HG03175 (cell line): ENCODE results near the gene GDF11.
A peak's percentile ranks its signal among the peaks of the same experiment; 100 is the strongest.
"Not testable (repeated sequence)": the region's sequence is repeated elsewhere in the genome, so short reads cannot be mapped to it uniquely, and the experiment has no call there.

Experiments used
- ATAC-seq: cut with Tn5 transposase; IDR thresholded peaks from one replicate; pipeline ENCODE4 v1.9.1; 2021; ENCODE audit warnings: mild to moderate bottlenecking, moderate library complexity; ENCODE audit not compliant: unreplicated experiment

Gene GDF11

DNA sequence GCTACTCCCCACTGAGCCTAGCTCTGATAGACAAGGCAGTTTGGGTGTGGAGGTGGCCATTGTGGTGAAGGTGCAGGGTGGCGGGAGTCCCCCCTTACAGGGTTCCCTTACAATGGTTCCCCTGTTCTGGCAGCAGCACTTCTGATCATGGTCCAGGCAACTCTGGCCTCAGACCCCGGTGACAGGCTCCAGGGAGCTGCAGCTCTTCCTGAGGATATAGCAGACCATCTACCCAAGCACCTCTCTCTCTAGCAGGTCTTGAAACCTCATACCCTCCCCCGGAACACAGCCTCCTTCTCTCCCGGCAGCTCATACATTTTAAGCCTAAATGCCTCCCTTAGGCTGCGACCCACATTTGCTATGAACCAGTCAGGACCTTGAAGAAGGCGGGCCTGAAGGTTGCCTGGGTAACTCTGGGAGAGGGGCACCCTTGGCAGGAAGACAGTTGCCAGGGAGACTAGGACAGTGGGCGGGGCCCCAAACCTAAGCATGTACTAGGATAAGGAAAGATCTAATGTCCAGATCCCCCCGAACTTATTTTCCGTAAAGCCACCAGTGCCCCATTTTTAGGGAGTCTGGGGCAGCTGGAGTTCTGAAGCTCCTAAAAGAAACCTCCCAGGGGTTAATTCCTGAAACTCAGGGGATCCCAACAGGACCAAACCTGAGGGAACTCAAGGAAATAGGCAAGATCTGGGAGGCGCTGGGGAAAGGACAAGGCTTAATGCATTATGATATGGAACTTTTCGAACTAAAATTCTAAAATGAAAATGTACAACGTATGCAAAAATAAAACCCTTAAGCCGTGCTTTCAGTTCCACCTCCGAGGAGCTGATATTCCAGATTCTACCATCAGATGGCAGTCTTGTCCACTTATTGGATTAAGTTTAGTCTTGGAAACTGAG is 4.5 kb upstream of the GDF11 start:
- ATAC-seq, result peak; percentile 87

DNA sequence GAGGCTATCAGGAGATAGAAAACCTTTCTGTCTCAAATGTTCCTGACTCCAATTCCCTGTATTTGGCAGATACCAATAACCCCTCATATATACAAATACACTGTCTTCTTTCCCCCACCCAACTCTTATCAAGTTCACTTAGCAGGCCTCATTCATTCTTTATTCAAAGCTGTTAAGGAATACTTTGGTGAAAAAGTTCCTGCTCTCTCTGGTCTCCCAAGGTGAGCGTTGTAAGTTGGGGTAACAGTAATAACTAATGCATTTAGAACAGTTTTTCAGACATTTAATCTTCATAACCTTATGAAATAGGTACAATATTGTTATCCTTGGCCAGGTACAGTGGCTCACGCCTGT is 3.9 kb upstream of the GDF11 start:
- ATAC-seq, result no peak

DNA sequence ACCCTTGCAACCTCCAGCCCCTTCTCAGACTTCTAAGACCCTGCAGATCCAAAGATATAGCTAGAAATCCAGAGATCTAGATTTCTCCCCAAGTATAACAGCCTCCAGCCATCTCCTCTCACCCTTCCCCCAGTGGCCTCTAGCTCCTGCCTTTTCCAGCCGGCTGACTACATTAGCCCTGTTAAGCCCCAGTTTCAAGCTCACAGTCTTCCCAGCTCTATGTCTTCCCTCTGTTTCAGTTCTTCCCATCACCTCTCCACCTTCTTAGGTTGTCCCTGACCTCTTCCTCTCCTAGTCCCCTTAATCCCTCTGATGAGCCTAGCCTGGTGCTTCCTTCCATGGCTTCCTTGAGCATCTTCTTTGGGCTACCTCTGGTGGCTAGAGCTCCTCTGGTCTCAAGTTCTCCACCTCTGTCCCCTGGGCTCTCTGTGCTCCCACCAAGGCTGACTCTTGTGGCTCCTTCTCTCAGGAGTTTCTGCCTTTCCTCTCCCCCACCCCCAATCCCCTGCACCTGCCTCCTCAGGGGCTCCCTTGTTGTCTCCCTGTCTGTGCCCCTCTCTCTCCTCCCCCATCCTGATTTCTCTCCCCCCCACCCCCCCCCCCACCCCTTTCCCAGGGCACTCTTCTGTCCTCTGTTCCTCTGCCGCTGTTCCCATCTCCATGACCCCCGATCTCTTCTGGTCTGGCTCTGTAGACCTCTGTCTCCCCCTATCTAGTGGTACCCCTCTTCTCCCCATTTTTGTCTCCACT is 816 bp upstream of the GDF11 start:
- ATAC-seq, result no peak

DNA sequence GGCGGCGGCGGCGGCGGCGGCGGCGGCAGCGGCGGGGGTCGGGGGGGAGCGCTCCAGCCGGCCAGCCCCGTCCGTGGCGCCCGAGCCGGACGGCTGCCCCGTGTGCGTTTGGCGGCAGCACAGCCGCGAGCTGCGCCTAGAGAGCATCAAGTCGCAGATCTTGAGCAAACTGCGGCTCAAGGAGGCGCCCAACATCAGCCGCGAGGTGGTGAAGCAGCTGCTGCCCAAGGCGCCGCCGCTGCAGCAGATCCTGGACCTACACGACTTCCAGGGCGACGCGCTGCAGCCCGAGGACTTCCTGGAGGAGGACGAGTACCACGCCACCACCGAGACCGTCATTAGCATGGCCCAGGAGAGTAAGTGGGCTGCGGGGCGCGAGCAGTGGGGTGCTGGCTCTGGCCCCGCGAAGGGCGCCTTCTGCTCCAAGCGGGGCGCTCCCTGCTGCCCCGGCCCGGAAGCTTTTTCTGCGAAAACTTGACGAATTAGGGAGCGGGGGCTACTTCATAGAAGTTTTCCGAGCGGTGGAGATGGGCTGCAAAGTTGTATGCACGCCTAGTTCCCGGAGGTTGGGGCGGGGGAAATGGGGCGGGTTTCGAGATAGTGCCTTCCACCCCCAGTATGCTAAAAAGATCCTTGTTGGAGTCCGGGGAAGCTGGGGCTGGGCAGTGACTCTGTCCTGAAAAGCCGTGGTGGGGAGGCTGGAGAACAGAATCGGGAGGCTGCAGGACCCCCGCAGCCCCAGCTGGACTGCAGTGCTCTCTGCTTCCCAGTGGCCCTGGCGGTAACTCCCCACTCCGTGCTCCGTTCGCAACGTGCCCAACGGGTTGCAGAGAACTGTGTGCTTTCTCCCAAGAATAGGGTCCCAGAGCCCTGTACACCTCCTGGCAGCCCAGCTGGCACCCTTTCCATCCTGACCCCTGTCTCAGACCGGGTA is 751 bp downstream of the GDF11 start:
- peak; percentile 50 for ATAC-seq

DNA sequence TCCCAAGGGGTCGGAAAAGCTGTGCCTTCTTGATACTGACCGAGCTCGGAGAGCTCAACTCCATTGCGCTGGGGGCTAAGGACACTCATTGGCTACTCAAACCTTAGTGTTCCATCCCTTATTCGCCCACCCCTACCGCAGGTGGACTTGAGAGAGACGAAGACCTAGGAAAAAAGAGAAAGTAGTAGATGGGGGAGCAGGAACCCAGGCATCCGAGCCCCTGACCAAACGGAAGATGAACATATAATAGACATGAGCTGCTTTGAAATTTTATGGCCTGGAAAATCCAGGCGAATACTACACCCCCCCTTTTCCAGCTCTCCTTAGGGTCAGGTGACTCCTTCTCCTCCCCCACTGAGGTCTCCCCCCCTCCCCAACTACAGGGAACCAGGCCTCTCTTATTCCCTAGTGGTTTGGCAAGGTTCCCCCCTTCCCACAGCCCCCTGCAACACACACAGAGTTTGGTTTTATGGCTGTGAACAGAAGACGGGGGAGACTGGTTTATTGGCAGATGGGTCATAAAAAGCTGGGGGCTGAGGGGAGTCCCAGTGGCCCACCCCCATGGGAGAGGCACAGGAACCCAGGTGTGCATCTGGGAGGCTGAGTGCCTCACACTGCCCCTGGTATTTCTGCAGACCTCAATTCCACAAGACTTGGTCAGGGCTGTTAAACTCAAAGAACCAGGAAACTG is 1.6 kb downstream of the GDF11 start:
- ATAC-seq, result no peak

DNA sequence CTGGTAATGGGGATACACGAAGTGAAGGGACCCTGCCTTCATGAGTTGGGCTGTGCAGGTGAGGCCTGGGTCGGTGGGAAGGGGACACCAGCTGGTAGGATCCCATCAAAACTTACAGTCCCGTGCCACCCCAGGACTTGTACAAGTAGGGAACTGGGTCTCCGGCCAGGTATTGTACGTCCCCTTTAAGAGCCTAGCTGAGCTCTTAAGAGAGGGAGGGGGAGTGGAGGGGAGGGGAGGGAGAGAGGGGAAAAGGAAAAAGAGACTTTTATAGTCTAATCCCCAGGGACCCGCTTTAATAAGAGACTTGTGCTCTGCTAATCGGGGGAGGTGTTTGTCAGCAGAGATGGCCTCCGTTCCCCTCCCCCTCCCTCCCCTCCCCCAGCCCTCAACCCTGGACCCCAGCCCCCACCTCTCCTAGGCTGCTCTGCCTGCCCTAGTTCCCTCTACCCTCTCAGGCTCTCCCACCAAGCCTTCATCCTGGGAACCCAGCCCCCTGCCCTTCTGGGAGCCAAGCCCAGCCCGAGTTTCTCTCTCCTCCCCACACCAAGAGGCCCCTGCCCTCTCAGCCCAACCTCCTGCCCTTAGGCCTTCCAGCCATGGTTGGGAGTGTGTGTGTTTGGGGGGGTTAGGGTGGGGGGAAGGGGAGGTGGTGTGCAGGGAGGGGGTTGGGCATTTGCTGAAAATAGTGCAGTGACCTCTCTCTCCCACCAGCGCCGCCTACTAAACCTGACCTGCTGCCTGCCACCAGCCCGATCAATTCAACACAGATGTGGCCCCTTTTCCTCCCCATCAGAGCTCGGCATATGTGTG is 2.6 kb downstream of the GDF11 start:
- no peak for ATAC-seq

DNA sequence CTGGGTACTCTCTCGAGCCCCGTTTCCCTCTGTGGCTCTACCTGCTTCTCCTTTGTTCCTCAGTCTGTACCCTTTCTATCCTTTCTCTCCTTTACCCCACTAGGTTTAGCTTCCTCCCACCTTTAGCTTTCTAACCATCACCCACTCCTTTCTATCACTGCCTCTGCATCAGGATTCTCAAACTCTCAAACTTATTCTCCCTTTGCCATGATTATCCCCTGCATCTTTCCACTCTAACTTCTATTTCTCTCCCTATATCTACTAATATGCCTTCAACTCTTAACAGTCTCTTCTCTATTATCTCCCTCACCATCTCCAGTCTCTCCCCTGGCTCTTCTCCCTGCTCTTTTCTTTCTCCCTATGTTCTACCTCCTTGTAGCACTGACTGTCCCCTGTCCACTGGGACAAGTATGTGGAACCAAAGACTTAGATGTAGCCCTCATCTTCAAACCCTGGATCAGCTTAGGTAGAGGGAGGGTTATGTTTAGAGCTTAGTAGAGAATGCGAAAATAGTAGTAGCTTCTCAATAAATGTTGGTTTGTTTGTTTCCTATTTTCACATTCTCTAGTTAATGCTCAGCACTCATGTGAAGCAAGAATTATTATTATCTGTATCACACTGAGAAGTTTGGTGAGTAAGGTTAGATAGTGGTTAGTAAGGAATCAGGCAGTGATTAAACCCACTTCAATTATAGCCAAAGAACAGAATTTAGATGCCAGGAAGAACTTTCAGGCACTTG is 3.4 kb downstream of the GDF11 start:
- ATAC-seq, result no peak

DNA sequence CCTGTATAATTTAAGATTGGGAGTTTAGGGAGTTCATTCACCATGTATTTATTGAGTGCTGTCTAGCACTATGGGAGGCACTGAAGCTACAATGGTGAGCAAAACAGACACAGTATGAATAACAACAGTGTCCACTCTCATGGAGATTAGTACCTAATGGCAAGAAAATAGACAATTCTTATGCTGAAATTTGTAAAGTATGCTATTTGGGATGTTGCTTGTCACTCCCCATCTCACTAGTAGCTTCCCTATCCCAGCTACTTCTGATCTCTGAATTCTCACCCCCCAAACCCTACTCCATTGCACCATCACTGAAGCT is 4.0 kb downstream of the GDF11 start:
- no peak for ATAC-seq

DNA sequence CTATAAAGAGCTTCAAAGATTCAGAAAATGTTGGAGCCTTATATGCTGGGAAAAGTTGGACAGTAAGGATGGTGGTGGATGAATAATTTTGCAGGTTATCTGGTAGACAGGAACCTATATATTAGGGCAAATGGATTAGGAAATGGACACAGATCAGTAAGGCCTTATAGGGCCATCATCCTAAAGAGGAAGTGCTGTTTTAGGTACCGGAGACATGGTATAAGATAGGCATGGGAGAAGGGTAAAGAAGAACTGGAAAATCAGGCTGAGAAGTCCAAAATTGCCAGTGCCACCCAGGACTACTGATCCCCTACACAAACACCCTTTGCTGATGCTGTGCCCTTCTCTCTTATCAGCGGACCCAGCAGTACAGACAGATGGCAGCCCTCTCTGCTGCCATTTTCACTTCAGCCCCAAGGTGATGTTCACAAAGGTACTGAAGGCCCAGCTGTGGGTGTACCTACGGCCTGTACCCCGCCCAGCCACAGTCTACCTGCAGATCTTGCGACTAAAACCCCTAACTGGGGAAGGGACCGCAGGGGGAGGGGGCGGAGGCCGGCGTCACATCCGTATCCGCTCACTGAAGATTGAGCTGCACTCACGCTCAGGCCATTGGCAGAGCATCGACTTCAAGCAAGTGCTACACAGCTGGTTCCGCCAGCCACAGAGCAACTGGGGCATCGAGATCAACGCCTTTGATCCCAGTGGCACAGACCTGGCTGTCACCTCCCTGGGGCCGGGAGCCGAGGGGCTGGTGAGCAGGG is 5.5 kb downstream of the GDF11 start:
- no peak for ATAC-seq

DNA sequence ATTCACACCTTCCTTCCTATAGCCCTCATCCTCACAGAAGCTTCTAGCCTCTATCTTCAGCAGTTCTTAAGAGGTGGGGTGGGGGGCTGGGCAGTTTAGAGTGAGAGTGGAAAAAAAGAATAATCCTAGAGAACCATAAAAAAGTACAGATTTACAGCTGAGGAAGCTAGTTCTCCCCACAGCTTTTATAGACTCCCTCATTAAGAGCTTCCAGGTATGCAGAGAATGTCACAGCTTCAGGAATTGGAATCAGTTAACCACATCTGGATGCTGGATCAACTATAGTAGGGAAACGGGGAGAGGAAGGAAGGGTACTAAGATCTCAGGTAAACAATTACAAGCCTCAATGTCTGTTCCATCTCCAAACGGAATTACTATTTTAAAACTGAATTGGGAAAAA is 12.3 kb downstream of the GDF11 start:
- no peak for ATAC-seq

DNA sequence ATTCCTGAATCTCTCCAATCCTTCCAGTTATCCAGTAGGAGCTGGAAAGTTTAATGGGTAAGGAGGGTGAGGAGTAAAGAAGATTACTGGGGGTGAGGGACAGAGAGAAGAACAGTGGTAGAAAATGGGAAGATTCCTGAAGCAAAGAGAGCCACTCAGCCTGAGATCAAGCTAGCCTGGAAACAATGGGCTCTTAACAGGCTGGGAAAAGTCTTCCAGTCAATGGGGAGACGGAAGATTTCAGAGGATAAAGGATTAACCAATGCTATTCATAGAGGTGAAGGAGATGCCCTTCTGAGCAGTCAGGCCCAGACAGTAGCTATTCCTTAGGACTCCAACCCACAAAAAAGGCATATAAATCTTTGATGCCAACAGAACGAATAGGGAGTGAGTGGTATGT is 14.8 kb downstream of the GDF11 start:
- no peak for ATAC-seq

DNA sequence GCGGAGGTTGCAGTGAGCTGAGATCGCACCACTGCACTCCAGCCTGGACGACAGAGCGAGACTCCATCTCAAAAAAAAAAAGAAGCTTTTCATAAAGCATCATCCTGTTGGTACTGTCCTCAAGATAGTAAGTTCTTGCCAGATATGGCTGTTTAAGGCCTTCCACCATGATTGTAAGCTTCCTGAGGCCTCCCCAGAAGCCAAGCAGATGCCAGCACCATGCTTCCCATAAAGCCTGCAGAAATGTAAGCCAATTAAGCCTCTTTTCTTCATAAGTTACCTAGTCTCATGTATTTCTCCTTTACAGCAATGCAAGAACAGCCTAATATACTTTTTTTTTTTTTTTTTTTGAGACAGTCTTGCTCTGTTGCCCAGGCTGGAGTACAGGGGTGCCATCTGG is 15.7 kb downstream of the GDF11 start:
- not testable (repeated sequence) for ATAC-seq

DNA sequence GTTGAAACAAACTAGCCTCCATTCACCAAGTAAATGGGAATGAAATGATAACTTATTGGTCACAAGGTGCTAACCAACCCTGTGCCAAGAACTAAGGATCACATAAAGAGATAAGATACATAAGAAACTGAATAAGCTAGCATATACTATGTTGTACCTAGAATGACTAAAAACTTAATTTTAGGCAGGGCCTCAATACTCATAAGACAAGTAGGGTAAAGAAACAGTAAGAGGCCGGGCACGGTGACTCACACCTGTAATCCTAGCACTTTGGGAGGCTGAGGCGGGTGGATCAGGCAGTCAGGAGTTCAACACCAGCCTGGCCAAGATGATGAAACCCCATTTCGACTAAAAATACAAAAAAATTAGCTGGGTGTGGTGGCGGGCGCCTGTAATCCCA is 17.7 kb downstream of the GDF11 start:
- no peak for ATAC-seq

DNA sequence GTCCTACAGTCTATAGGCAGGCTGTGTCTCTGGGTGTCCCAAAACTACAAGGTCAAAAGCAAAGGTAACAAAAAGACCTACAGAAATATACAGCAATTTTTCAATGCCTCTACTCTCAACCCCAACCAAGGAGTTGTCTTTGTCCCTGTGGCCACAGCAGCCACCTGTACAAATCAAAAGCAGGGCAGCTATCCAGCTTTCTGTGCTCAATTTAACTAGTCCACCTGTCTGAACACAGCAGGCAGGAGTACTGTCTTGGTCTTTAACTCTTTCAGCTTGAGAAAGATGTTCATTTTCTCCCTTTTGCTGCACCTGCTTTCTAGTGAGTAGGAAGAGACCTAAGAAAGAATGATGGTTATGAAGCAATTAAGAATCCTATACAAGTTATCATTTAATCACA is 19.7 kb downstream of the GDF11 start:
- ATAC-seq, result no peak

DNA sequence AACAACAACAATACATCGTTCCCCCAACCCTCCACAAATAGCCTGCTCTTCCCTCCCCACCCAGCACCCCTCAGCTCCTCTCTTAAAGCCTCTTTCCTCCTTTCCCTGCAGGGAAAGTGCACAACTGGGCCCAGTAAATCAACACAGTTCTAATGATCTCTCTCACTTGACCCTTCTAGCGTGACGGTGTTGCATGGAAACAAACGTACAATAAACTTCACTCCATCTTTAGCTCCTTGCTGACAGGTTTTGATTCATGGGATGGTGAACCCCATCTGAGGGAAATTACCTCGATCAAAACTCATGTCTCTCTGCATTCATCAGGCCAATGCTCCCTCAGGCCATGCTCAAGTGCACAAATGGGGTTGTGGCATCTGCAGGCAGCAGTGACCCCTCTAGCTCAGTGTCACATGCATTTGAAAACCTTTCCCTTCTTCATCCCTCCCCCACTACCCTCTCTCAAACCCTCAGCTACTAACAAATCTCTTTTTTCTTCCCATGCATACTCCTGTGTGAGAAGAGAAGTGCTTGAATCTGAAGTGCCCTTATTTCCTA is 22.9 kb downstream of the GDF11 start:
- ATAC-seq, result no peak

DNA sequence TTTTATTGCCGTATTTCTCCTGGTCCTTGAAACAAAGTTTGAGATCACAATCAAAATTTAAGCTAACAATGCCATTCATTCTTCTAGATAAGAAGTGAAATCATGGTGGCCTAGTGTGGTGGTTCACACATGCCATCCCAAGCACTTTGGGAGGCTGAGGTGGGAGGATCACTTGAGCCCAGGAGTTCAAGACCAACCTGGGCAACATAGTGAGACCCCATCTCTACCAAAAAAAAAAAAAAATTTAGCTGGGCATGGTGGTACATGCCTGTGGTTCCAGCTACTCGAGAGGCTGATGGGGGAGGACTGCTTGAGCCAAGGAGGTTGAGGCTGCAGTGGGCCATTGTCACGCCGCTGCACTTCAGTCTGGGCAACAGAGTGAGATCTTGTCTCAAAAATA is 24.2 kb downstream of the GDF11 start:
- no peak for ATAC-seq

DNA sequence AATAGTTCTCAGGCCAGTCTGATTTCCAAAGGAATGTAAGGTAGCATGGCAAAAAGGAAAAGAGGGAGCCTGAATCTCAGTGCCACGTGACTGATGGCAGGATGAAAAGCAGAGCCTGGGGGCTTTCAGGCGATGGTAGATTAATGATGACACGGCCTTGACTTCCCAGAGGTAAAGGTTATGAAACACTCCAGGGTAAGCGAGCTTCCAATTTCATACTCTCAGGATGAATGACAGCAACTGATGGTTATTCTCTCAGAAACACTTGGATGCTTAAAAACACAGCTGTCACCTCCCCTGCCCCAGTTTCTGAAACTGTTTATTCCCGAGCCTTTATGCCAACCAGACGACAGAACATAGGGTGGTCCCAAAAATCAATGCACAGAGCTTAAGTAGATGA is 28.8 kb downstream of the GDF11 start:
- no peak for ATAC-seq

DNA sequence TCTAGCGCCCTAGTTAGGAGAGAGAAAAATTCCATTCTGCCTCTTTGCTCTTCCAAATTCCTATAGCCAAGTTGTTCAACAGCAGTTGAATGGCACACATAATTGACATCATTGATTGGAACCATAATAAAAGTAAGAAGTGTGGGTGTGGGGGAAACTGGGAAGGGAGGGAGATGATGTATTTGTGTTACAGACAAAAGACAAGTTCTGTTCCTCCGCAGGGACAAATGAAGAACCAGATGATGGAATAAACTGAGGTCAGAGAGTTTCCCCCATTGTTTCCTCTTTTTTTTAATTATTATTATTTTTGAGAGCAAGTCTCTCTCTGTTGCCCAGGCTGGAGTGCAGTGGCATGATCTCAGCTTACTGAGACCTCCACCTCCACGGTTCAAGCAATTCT is 34.9 kb downstream of the GDF11 start:
- no peak for ATAC-seq
